HG02981 (cell line): ENCODE results near the gene KLF3.

Experiments used
- ATAC-seq: cut with Tn5 transposase; IDR thresholded peaks from one replicate; pipeline ENCODE4 v1.9.1; 2021; ENCODE audit warnings: mild to moderate bottlenecking, moderate library complexity; ENCODE audit not compliant: unreplicated experiment

KLF3 gene

DNA sequence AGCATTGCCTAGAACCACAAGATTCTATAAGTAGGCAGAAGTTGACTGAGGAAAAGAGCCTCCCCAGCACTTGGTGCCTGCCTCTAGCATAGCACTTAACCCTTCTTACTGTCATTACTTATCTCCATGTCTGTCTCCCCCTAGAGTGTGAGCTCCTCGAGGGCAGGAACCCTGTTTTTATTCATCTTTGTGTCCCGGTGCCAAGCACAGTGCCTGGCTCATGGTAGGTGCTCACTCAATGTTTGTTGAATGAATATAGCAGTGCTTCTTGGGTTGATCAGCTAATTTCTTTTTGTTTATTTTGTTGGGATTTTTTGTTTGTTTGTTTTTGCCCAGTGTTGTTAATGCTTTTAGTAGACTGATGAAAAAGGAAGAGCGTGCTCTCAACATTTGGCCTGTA, 30.3 kb downstream of the KLF3 start:
- ATAC-seq = no peak

DNA sequence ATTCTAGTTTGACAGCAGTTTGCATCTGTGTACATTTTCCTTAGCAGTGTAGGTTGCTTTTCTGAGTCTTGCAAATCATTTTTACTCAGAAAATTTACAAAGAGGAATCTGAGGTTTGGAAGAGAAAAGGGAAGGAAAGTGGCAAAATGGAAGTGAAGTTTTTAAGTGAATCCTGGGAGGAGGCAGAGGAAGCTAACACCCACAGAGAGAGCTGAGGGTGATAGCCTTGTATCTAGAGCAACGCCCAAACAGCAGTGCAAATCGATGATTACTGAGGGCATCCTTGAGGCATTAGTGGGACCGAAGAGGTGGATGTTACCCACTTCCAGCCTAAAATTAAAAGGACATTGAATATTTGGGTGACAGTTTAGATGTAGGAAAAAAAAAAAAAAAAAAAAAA, 31.8 kb downstream of the KLF3 start:
- ATAC-seq = no peak

DNA sequence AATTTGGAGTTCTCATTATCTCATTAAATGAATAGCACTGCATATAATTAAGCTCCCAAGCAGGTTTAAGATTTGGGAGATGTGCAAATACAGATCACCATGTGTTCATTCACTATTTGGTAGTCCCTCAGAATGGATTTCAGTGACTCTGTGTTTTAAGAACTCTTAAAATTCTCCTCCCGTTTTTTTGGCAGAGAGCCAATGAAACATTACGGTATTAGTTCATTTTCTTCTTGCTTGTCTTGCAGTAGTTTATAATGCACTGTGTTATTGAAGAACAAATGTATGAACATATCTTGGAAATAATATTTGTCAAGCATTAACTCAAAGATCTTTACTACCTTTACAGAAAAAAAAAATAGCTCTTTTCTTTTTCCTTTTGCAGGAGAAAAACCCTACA, 32.7 kb downstream of the KLF3 start:
- ATAC-seq = no peak

DNA sequence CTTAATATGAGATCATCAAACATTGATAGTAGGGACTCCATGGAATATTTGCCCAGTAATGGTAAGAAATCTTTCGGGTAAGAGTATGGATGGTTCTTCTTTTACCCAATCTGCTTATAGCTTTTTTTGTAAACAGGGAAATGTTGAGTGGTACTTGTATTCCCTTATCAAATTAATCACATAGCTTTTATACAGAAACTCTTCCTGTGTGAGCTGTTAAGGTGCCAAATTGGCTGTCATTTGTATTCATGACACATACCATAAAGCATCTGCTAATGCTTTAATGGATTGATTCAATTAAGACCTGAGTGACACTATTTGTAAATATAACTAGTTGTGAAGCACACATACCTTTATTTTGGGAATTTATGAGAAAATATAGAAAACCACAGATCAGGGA, 34.2 kb downstream of the KLF3 start:
- ATAC-seq = no peak

DNA sequence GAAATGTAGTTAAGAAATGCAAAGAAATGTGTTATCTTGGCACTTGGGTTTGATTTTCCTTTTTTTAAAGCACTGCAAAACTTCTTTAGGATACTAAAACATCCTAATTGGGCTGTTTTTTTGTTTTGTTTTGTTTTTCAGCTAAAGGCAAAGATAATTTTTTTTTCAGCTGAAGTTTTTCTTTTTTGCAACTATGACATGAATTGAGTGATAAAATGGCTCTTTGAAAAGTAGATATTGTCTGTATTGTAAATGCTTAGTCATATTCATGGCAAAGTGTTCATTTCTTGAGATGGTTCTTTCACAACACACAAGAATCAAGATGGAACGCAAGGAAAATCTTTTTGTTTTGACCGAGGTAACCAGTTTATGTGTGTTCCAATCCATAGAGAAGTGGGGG, 35.1 kb downstream of the KLF3 start:
- no peak for ATAC-seq

DNA sequence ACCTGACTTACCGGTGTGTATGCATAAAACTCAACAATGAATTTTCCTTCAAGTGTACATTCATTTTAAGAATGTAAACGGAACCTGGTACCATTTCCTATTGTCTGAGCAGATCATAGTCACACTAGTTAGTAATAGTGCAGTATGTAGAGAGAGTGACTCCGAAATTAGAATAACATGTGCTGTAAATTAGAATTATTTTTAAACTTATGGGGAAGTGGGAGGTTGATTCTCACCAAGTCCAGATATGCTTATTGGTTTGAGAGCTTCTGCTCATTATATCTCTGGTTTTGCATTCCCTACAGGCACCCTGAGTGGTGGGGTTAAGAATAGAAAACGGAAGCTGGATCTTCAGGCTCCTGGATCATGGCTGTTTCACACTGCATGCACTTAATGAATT, 39.6 kb downstream of the KLF3 start:
- ATAC-seq = no peak

DNA sequence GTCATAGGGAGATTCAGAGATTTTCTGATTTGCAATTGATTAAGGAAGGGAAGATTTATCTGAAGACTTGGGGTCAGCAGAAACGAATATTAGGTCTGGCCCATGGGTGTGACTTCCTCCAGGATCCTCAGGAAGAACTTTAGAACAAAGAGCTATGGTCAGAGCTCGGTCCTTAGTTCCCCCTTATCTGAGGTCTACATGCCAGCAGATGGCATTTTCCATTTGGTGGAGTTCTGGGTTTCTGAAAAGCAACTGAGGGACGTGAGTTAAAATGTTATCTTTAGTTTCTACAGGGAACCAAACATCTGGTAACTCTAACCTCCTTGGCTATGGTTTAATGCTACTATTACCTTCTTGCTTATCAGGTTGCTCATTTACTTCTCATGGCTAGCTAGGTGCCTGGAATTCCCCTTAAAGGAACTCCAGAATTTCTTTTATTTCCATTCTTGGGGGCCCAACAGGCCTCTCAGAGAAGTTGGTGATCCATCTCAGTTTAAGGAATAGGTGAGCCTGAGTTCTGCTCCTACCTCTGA, 40.7 kb downstream of the KLF3 start:
- no peak for ATAC-seq

DNA sequence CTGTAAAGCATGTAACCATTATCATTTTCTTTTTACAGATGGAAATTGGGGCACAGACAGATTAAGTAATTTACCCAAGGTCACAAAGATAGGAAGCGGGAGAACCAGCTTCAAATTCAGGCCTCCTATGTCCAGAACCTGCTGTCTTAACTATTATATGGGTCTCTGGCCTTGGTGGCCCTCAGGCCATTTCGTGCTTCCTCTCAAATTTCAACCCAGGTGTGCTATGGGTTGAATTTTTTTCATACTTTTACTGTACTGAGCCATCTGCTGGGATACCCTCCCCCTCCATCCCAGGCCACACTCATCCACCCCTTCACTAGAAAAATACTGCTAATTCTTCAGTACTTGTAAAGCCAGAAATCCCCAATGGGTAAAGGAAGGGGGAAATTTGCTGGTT, 42.3 kb downstream of the KLF3 start:
- ATAC-seq = no peak

DNA sequence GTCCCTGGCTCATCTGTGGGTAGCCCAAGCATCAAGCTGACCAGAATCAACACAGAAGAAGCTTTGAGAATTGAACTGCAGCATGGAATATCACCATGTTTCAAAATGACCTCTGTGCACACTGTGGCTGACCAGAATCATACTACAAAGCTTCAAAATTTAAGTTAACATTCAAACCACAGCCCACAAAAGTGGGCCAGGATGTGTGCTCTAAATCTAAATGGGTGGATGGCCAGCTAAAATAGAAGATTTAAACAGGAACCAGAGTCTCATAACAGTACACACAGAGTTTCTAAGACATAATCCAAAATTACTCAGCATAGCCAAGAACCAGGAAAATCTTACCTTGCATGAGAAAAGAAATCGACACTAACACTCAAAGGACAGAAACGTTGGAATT, 46.1 kb downstream of the KLF3 start:
- peak; percentile 75 for ATAC-seq

DNA sequence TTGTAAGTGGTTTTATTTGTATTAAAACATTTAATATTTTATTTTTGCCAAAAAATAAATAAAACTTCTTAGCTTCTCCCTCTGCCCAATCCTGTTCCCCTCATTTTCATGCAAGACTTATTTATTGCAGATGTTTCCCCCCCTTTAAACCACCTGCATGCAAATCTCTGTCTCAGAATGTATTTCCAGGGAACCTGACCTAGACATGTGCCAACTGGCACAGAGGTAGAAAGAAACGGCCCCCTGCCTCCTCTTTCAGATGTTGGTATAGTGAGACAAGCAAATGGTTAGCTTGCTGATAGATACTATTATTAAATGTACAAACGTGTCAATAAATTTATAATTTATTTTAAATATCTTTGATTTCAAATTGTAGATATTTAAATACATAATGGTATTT, 47.1 kb downstream of the KLF3 start:
- ATAC-seq = no peak

DNA sequence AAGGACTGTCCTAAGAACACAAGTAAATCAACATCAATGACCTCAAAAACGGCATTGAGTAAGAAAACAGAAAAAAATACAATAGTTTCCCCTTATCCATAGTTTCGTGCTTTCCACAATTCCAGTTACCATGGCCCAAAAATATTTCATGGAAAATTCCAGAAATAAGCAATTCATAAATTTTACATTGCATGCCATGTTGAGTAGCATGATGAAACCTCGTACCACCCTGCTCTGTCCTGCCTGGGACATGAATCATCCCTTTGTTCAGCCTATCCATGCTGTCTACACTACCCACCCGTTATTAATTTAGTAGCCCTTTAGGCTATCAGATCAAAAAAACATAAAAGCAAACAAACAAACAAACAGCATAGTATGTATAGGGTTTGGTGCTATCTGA, 51.1 kb downstream of the KLF3 start:
- no peak for ATAC-seq

DNA sequence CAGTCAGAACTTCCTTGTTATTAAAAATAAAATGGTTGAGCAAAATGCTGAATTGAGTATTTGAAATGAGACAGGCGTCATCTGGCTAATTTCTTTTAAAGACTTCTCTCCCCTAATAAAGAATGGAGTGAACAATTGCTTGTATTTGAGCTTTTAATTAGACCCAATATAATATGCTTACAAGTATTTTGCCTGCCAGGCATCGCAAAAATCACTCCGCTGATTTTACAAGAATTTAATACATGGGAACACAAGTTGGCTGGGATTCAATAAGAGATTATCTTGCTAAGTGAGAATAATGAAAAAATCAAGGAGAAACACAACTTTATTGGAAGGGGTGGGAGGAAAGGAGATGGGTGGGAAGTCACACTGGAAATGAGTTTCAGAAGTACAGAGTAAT, 52.3 kb downstream of the KLF3 start:
- no peak for ATAC-seq

DNA sequence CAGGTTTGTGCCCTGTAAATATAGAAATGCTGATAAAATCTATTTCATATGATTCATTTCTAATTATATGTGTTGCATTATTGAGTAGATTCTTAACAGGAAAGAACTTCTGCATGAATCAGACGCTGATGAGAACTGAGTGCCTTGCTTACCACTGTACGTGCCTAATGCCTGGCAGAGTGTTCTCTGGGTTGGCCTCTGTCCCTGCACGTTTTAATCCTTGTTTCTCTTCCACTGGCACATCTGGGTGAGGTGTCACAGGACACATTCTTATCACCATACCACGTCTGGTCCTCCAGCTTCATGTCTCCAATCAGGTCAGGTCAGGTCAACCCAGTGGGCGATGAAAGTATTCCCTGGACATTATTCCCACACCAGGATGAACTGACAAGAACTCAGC, 53.6 kb downstream of the KLF3 start:
- no peak for ATAC-seq

DNA sequence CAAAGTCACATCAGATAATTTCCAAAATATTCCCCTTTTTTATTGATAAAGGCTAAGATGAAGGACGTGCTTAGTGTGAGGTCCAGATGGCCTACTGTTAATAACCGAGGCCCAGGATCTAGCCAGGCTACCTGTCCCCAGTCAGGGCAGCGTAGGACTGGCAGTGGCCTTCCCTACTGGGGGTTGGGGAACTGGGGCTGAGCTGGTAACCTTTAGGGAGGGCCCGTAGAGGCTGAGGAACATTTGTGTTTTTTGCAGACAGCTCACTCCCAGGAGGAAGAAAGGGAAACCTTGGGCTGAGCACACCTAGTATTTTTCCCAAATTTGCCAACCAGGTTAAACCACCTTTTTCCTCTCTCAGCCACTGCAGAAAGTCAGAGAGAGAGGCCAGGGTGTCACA, 59.1 kb downstream of the KLF3 start:
- no peak for ATAC-seq

DNA sequence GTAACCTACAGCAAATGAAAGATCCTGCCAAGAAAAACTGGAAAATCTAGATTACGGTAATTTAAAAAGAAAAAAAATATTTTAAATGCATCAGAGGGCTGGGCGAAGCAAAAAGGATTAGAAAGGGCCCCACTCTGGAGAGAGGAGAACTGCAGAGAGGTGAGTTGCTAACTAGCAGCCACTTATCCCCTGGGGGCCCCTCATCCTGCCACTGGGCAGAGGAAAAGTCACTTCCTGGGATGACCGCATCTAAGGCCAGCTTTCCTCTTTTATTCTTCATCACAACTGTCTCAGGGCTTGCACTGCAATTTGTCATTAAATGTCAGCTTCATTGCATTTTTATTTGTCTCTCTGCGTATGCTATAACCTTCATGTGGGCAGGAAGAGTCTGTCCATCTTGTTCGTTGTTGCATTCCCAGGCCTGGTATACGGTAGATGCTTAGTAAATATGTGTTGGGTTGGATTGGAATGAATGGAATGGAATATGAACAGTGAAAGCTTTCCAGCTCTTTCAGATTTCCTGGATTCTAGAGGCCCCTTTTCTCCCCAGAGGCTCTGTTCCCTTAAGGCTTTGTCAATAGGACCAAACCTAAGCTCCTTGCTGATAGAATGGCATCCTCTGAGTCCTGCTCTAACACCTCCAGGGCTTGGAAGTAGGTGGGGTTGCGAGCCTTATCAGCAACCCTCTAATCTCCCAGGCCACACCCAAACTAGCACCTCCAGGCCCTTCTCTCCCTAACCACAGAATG, 59.9 kb downstream of the KLF3 start:
- ATAC-seq = no peak

DNA sequence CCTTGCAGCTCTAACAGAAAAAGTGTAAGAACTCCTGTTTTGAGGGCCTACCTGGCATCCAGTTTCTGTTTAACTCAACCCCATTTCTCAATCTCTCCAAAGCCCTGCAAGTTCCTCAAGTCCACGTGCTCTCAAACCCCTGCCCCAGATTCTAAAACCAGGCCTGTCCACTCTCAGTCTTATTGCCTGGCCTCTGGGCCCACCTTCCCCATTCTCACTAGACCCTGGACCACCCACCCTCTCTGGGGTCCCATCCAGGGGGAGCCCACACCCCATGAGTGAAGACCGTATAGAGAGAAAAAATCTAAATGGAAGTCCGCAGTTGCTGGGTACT, 60.4 kb downstream of the KLF3 start:
- ATAC-seq = no peak

DNA sequence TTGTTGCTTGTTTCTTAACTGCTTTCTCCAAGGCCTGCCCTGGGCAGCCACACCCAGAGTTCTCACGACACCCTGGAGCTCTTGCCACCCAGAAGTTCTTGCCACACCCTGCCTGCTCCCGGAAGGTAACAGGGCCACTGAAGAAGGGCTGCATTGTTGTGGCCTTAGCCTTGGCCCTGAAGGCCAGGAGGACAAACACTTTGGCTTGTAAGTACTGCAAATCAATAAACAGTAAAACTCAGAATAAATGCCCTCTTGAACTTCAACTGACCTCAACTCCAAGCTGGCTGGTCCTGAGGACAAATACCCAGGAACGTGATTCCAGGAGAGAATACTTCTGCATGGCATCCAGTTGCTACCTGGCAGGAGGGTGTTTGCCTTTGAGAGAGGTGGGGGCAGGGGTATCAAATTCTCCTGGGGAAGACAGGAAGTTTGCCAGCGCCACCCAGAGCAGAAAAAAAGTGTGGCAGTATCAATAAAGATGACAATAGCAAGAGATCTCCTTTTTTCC, 64.7 kb downstream of the KLF3 start:
- ATAC-seq = no peak

DNA sequence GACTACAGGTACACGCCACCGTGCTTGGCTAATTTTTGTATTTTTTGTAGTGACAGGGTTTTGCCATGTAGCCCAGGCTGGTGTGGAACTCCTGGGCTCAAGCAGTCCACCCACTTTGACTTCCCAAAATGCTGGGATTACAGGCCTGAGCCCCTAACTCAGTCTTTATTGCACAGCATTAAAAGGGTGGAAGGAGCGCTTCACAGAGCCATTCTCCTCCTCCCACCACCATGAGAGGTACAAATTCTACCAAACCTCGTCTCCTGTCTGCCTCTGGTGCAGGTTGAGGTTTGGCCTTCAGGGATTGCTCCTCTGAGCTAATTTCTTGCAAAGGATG, 66.5 kb downstream of the KLF3 start:
- no peak for ATAC-seq

DNA sequence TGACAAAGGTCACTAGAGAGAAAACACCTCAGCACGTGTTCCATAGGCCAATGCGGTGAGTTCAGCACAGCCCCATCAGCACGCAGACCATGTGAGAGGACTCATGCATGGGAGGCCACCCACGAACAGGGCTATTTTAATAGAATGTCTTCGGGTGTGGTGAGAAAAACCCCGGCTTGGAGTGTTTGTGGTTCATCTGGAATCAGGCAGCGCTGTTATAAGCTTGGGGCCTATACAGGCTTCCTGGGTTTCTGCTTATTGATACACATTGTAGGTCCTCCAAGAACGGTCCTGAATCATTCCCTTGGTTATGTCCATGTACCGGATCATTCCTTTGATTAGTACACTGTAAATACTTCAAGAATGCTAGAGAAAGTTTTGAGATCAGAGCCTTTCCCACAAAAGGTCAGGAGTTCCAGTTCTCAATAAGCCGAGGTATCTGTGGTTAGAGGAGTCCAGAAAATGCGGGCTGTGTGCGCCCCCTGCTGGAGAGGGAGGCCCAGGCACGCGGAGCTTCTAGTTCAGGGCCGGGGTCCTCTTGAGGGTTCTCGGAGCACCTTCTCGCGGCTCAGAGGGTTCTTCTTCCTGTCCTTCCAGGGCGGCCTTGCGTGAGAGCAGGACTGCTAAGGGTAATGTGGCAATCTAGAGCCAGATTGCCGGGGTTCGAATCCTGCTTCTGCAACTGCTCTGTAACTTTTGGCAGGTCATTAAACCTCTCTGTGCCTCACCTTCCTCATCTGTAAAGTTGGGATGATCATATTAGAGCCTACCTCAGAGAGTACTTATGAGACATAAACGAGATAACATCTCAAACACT, 67.0 kb downstream of the KLF3 start:
- peak; percentile 90 for ATAC-seq

DNA sequence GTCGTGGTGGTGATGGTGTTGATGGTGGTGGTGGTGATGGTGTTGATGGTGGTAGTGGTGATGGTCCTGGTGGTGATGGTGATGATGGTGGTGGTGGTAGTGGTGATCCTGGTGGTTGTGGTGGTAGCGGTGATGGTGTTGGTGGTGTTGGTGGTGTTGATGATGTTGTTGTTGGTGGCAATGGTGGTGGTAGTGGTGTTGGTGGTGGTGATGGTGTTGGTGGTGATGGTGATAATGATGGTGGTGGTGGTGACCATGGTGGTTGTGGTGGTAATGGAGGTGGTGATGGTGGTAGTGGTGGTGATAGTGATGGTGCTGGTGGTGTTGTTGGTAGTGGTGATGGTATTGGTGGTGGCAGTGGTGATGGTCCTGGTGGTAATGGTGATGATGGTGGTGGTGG, 69.7 kb downstream of the KLF3 start:
- ATAC-seq = no peak

DNA sequence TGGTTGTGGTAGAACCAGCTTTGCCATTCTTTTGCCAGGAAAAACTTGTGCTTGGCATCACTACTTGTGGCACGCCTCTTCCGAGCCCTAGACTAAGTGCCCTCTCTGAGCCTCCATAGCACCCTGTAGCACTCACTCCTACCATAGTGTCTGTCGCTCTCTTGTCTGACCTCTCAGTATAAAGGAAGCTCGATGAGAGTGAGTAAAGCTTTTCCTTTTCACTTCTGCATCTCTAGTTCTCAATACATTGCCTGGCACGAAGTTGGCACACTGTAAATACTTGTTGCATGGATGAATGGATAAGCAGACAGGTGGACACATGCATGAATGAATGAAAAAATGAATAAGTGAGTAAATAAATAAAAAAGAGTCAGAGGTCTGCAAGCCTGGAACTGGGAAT, 70.4 kb downstream of the KLF3 start:
- ATAC-seq = no peak

DNA sequence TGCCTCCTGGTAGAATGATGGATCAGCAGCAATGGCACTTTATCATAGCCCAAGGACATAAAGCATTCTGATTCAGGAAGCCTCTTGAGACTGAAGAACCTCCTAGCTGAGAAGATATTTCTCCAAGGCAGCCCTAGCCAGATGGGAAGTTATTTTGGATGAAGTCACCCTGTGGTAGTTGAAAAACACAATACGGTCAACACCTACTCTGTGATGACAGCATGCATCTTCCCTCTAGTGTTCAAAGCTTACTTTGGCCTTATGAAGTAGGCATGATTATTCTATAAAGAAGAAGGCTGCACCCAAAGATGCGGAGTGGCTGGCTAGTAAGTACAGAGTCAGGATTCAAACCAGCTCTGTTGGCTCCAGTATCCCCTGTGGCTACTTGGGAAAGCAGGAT, 70.9 kb downstream of the KLF3 start:
- no peak for ATAC-seq
